Smooth muscle cell (in vitro differentiated cells): ENCODE data around the gene PTTG2. TPM values are rescaled to one million over a fixed set of nuclear protein-coding genes. Genes with fewer than 3 reads are reported as not detected.
A peak's percentile ranks its signal among the peaks of the same experiment; 100 is the strongest.

Experiments
- DNase-seq: peaks from one replicate; lab custom pipeline; 2025; ENCODE audit not compliant: unreplicated experiment; lab: John Stamatoyannopoulos, UW
- H2AFZ ChIP-seq: fragments of 200-600 bp; sonication (generic); 2 replicates; pipeline ENCODE4 v1.6.0; 2016; ENCODE audit warnings: antibody characterized with exemption, low read depth, mild to moderate bottlenecking
- H3F3A ChIP-seq: fragments of 200-600 bp; sonication (generic); 2 replicates; pipeline ENCODE4 v1.6.0; 2017; ENCODE audit warnings: antibody characterized with exemption, low read depth
- H3K27ac ChIP-seq: fragments of 200-600 bp; sonication (generic); 2 replicates; pipeline ENCODE4 v1.5.1; 2016; ENCODE audit warnings: low read depth, mild to moderate bottlenecking
- H3K27me3 ChIP-seq: fragments of 200-600 bp; sonication (generic); 2 replicates; pipeline ENCODE4 v1.6.1; 2016; ENCODE audit warnings: low read depth, mild to moderate bottlenecking
- H3K36me3 ChIP-seq: fragments of 200-600 bp; sonication (generic); 2 replicates; pipeline ENCODE4 v1.5.1; 2016; ENCODE audit warnings: low read depth
- H3K4me1 ChIP-seq: fragments of 200-600 bp; sonication (generic); 2 replicates; pipeline ENCODE4 v1.5.1; 2016; ENCODE audit warnings: low read depth
- H3K4me2 ChIP-seq: fragments of 200-600 bp; sonication (generic); 2 replicates; pipeline ENCODE4 v1.6.0; 2016; ENCODE audit warnings: mild to moderate bottlenecking
- H3K4me3 ChIP-seq: fragments of 200-600 bp; sonication (generic); 2 replicates; pipeline ENCODE4 v1.5.1; 2016; ENCODE audit warnings: mild to moderate bottlenecking
- H3K79me2 ChIP-seq: fragments of 200-600 bp; sonication (generic); 2 replicates; pipeline ENCODE4 v1.6.0; 2016; ENCODE audit warnings: low read depth, mild to moderate bottlenecking
- H3K9ac ChIP-seq: fragments of 200-600 bp; sonication (generic); 2 replicates; pipeline ENCODE4 v1.6.0; 2016; ENCODE audit warnings: low read depth
- H3K9me3 ChIP-seq: fragments of 200-600 bp; sonication (generic); replicated peaks from 2 replicates; pipeline ENCODE4 v1.5.1; 2016; ENCODE audit warnings: low read depth
- H4K20me1 ChIP-seq: fragments of 200-600 bp; sonication (generic); 2 replicates; pipeline ENCODE4 v1.6.0; 2016; ENCODE audit warnings: low read depth
- WGBS: methylation state at CpG from one replicate; pipeline ENCODE4 v1.1.7; 2016; ENCODE audit warnings: low lambda C conversion rate; 5-methylcytosine and 5-hydroxymethylcytosine counted together
- polyA plus RNA-seq: library from polyadenylated mRNA; unstranded; fragments of >200 nt; fragmentation: Nextera tagmentation; extraction: Ambion mirVana; gene quantifications from 2 replicates; pipeline ENCODE4 v1.2.1, GENCODE V29; 2016
- total RNA-seq: library from RNA; depleted of rRNA; stranded (reverse); fragments of >200 nt; gene quantifications from 2 replicates; pipeline ENCODE4 v1.2.3, GENCODE V29; 2014
- TF ChIP-seq, protein P1 (sequence below): fragments of 200-600 bp; sonication (generic); IDR thresholded peaks from 2 replicates; pipeline ENCODE4 v1.5.1; 2017; ENCODE audit warnings: borderline replicate concordance, mild to moderate bottlenecking, antibody characterized with exemption; ENCODE audit not compliant: insufficient read depth, poor library complexity, severe bottlenecking

Gene PTTG2
- total and polyA plus RNA-seq, 2 experiments from 2014 or later = not detected

GRCh38 chr4:37928426-37929416, 31.5 kb upstream of the PTTG2 start:
- TF ChIP-seq, protein P1, sequence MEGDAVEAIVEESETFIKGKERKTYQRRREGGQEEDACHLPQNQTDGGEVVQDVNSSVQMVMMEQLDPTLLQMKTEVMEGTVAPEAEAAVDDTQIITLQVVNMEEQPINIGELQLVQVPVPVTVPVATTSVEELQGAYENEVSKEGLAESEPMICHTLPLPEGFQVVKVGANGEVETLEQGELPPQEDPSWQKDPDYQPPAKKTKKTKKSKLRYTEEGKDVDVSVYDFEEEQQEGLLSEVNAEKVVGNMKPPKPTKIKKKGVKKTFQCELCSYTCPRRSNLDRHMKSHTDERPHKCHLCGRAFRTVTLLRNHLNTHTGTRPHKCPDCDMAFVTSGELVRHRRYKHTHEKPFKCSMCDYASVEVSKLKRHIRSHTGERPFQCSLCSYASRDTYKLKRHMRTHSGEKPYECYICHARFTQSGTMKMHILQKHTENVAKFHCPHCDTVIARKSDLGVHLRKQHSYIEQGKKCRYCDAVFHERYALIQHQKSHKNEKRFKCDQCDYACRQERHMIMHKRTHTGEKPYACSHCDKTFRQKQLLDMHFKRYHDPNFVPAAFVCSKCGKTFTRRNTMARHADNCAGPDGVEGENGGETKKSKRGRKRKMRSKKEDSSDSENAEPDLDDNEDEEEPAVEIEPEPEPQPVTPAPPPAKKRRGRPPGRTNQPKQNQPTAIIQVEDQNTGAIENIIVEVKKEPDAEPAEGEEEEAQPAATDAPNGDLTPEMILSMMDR = no peak
- Histone ChIP-seq H3F3A (no peaks in the 10 kb centered on the region), H4K20me1 (no peaks in the 10 kb centered on the region), H2AFZ (peak overlapping the region; percentile 60), H3K79me2 (no peaks in the 10 kb centered on the region), H3K27me3 (no peaks in the 10 kb centered on the region), H3K4me1 (no peaks in the 10 kb centered on the region), H3K9me3 (no peaks in the 10 kb centered on the region), H3K36me3 (no peaks in the 10 kb centered on the region), H3K9ac (no peak overlapping the region), H3K27ac (no peak overlapping the region), H3K4me2 (peak overlapping the region; percentile 71), H3K4me3 (no peak overlapping the region)
- WGBS = 63% methylated on average over 12 of the region's 12 CpGs
- DNase-seq = no peak

DNA sequence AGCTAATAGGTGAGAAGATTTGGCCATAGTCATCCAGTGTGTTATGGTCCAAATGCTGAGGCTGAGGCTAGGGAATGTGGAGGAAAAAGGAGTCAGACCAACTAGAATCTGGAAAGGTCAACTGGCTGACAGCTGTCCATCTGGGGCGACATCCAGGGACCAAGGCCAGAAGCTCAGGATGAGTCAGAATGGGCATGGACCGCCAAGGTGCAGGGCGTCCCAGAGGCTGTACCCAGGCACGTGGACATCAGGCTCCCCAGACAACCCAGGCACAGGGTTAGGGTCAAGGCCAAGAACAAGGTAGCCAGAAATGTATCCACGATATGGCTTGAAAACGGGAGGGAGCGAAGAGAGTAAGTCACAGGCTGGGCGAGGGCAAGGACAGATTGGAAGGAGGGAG, 26.1 kb upstream of the PTTG2 start:
- 93% methylated on average over 8 of the region's 8 CpGs for WGBS
- no peak overlapping the region for H3K27ac ChIP-seq
- H3F3A ChIP-seq = no peaks in the 10 kb centered on the region
- H3K4me2 ChIP-seq = no peak overlapping the region
- H3K9me3 ChIP-seq = no peaks in the 10 kb centered on the region
- DNase-seq = no peak
- H3K4me1 ChIP-seq = no peaks in the 10 kb centered on the region
- TF ChIP-seq, protein P1 = no peak
- no peak overlapping the region for H3K9ac ChIP-seq
- H3K79me2 ChIP-seq = no peaks in the 10 kb centered on the region
- H3K27me3 ChIP-seq = no peaks in the 10 kb centered on the region
- H3K36me3 ChIP-seq = no peaks in the 10 kb centered on the region
- no peaks in the 10 kb centered on the region for H4K20me1 ChIP-seq
- H3K4me3 ChIP-seq = no peak overlapping the region
- no peak overlapping the region for H2AFZ ChIP-seq

DNA sequence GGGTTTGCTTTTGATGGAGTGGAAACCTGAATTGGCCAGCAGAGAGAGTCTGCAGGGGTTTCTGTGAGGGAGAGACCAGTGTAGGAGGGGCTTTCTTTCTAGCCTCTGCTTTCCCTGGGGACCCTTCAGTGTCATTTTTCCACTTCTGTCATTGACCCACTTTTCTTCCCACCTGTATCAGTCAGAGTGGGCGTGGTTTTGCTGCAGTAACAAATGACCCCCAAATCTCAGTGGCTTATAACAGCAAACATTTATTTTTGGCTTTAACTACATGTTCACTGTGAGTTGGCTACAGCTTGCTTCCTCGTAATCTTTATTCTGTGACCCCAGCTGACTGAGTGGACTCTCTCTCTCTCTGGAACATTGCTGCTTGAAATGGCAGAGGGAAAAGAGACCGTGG, 25.6 kb upstream of the PTTG2 start:
- Histone ChIP-seq H3K27ac (no peak overlapping the region), H4K20me1 (no peaks in the 10 kb centered on the region), H3K9me3 (no peaks in the 10 kb centered on the region), H3K36me3 (no peaks in the 10 kb centered on the region), H3F3A (no peaks in the 10 kb centered on the region), H3K79me2 (no peaks in the 10 kb centered on the region), H3K4me3 (no peak overlapping the region), H2AFZ (no peak overlapping the region), H3K9ac (no peak overlapping the region), H3K27me3 (no peaks in the 10 kb centered on the region), H3K4me2 (no peak overlapping the region), H3K4me1 (no peaks in the 10 kb centered on the region)
- no peak for DNase-seq
- 95% methylated on average over 3 of the region's 3 CpGs for WGBS
- TF ChIP-seq, protein P1 = no peak
